ENCODE data around the gene TUBB4B. TPM values are rescaled to one million over a fixed set of nuclear protein-coding genes. Genes with fewer than 3 reads are reported as not detected.
A peak's percentile ranks its signal among the peaks of the same experiment; 100 is the strongest.

Gene TUBB4B
- total RNA-seq, 1 donor from 2014 or later = 192 TPM

DNA sequence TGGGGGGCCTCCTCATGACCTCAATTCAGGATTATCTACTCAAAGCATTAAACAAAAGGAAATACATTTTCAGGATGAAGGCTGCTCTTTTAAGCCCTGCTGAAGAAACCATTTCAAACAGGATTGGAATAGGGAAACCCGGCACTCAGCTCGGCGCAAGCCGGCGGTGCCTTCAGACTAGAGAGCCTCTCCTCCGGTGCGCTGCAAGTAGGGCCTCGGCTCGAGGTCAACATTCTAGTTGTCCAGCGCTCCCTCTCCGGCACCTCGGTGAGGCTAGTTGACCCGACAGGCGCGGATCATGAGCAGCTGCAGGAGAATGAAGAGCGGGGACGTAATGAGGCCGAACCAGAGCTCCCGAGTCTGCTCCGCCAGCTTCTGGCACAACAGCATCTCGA lies 36.4 kb upstream of the TUBB4B start:
- Mint-ChIP-seq H3K27ac (ENCODE audit: unreplicated experiment) (peak overlapping the region; percentile 85), H3K4me3 (ENCODE audit: unreplicated experiment) (peak overlapping the region; percentile 97), H3K9me3 (ENCODE audit: unreplicated experiment) (peaks cover 12% of the 10 kb centered on the region), H3K27me3 (ENCODE audit: unreplicated experiment) (peaks cover 3% of the 10 kb centered on the region), H3K36me3 (ENCODE audit: unreplicated experiment) (peaks cover 5% of the 10 kb centered on the region), H3K4me1 (ENCODE audit: low read depth, unreplicated experiment) (peaks cover 13% of the 10 kb centered on the region)
- no peak for TF ChIP-seq CTCF (IDR thresholded peaks at IDR 0.05; ENCODE audit: partially characterized antibody, unreplicated experiment)
- DNase-seq = no peak

DNA sequence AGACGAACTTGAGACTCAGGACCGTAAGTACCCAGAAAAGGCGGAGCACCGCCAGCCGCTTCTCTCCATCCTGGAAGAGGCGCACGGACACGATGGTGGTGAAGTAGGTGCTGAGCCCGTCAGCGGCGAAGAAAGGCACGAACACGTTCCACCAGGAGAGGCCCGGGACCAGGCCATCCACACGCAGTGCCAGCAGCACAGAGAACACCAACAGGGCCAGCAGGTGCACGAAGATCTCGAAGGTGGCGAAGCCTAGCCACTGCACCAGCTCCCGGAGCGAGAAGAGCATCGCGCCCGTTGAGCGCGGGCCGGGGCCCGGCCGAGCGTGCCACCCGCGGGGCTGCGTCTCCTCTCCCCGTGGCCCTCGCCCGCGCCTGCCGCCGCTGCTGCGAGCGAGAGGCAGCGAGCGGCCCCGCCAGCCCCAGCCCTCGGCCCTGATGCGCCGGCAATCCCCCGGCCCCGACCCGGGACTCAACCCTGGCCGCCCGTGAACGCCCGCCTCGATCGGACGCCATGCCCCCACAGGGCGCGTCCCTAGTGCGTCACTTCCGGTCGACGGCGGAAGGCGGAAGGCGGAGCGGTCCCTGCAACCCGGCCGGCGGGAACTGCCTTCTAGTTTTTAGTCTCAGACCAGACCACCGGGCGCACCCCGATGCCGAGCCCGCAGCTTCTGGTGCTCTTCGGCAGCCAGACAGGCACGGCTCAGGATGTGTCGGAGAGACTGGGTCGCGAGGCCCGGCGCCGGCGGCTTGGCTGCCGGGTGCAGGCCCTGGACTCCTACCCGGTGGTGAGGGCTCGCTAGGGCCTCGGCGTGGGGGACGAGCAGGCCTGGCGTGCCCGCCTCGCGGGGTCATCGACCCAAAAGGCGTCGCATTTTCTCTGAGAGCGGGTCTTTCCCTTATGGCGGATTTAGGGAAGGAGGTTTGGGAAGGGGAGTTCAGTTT lies 35.7 kb upstream of the TUBB4B start, which contains the start of the genes NDOR1 and TMEM203:
NDOR1 (plus strand) TSS at position 575 of the 944 bp plus-strand sequence; CDS start at position 653, 78 bp downstream.
TMEM203 (minus strand) TSS at position 523 of the 944 bp plus-strand sequence; CDS start at position 289, 234 bp downstream.
- Mint-ChIP-seq H3K27ac (ENCODE audit: unreplicated experiment) (peak within 1 kb of the TSS; percentile 85), H3K36me3 (ENCODE audit: unreplicated experiment) (peaks cover 5% of the 10 kb centered on the region), H3K4me1 (ENCODE audit: low read depth, unreplicated experiment) (peaks cover 13% of the 10 kb centered on the region), H3K4me3 (ENCODE audit: unreplicated experiment) (peak within 1 kb of the TSS; percentile 97), H3K9me3 (ENCODE audit: unreplicated experiment) (peaks cover 12% of the 10 kb centered on the region), H3K27me3 (ENCODE audit: unreplicated experiment) (peaks cover 3% of the 10 kb centered on the region)
- TF ChIP-seq CTCF (IDR thresholded peaks at IDR 0.05; ENCODE audit: partially characterized antibody, unreplicated experiment) = no peak
- peak; percentile 96 for DNase-seq

GRCh38 chr9:137206602-137207001 lies 34.5 kb upstream of the TUBB4B start:
- TF ChIP-seq CTCF (IDR thresholded peaks at IDR 0.05; ENCODE audit: partially characterized antibody, unreplicated experiment) = no peak
- Mint-ChIP-seq H3K27me3 (ENCODE audit: unreplicated experiment) (peaks cover 5% of the 10 kb centered on the region), H3K9me3 (ENCODE audit: unreplicated experiment) (peaks cover 9% of the 10 kb centered on the region), H3K36me3 (ENCODE audit: unreplicated experiment) (peaks cover 10% of the 10 kb centered on the region), H3K4me1 (ENCODE audit: low read depth, unreplicated experiment) (peaks cover 13% of the 10 kb centered on the region), H3K27ac (ENCODE audit: unreplicated experiment) (no peak overlapping the region), H3K4me3 (ENCODE audit: unreplicated experiment) (peak overlapping the region; percentile 93)
- DNase-seq = no peak

DNA sequence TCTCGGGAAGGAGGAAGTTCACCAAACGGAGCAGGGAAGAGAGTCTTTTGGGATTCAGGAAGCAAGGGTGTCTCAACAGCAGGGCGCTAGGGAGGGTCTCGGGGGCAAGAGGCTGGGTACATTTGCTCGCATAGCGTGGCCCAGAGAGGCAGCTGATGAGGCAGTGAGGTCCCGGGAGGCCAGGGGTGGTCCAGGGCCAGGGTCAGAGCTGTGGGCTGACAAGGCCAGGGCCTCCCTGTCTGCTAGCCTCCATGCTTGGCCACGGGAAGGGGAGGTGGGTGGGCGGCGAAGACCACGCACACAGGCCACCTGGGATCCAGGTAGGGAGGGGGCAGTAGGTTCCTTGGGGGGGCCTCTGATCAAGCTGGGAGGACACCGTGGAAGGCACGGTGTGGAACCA lies 29.6 kb upstream of the TUBB4B start:
- Mint-ChIP-seq H3K4me1 (ENCODE audit: low read depth, unreplicated experiment) (peaks cover 3% of the 10 kb centered on the region), H3K4me3 (ENCODE audit: unreplicated experiment) (no peak overlapping the region), H3K36me3 (ENCODE audit: unreplicated experiment) (peaks cover 10% of the 10 kb centered on the region), H3K9me3 (ENCODE audit: unreplicated experiment) (peaks cover 7% of the 10 kb centered on the region), H3K27ac (ENCODE audit: unreplicated experiment) (no peak overlapping the region), H3K27me3 (ENCODE audit: unreplicated experiment) (peaks cover 7% of the 10 kb centered on the region)
- no peak for DNase-seq
- no peak for TF ChIP-seq CTCF (IDR thresholded peaks at IDR 0.05; ENCODE audit: partially characterized antibody, unreplicated experiment)

DNA sequence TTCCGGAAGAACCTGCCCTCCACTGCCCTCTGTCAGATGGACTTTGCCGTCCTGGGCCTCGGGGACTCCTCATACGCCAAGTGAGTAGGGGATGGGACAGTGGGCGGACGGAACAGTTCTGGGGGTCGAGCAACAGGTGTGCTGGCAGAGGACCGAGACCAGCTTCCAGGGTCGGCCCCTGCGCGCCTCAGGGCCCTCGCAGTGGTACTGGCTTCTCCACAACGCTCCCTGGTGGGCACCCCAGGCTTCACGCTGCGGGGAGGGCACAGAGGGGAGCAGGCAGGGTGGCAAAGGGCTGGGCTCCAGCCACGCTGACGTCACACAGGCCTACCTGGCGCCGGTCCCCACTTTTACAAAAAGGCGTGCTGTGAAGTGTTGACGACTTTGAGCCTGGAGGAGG lies 28.6 kb upstream of the TUBB4B start:
- Mint-ChIP-seq H3K27ac (ENCODE audit: unreplicated experiment) (no peak overlapping the region), H3K27me3 (ENCODE audit: unreplicated experiment) (peaks cover 7% of the 10 kb centered on the region), H3K4me1 (ENCODE audit: low read depth, unreplicated experiment) (peaks cover 1% of the 10 kb centered on the region), H3K9me3 (ENCODE audit: unreplicated experiment) (peaks cover 2% of the 10 kb centered on the region), H3K36me3 (ENCODE audit: unreplicated experiment) (peaks cover 6% of the 10 kb centered on the region), H3K4me3 (ENCODE audit: unreplicated experiment) (no peak overlapping the region)
- no peak for DNase-seq
- no peak for TF ChIP-seq CTCF (IDR thresholded peaks at IDR 0.05; ENCODE audit: partially characterized antibody, unreplicated experiment)

All from glutamatergic neuron (in vitro differentiated cells).